Measurements from ENCODE around the gene TBX2. TPM values are rescaled to one million over a fixed set of nuclear protein-coding genes. Genes with fewer than 3 reads are reported as not detected.
"Not testable (repeated sequence)": the region's sequence is repeated elsewhere in the genome, so short reads cannot be mapped to it uniquely, and the experiment has no call there.

TBX2 gene
- polyA plus RNA-seq, 1 experiment, result 7.8 TPM

DNA sequence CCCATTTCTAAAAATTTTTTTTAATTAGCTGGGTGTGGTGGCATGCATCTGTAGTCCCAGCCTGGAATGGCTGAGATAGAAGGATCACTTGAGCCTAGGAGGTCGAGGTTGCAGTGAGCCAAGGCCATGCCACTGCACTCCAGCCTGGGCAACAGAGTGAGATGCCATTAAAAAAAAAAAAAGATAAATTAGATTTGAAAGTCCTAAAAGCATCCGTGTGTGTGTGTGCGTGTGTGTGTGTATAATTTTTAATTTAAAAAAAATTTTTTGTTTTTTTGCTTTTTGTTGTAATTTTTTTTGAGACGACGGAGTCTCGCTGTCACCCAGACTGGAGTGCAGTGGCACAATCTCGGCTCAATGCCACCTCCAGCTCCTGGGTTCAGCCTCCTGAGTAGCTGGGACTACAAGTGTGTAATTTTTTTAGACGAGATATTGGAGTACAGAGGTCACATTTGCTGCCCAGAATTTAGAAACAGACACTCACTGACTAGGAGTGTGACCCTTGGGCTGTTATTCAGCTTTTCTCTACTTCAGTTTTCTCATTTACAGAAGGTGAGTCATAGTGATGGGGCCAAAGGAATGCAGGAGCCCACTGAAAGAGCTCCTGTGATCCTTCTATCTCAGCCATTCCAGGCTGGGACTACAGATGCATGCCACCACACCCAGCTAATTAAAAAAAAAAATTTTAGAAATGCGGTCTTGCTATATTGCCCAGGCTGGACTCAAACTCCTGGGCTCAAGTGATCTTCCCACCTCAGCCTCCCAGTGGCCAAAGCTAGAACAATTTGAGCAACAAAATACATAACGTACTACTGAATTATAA is 27.1 kb downstream of the TBX2 start:
- Histone ChIP-seq H3K27me3 (ENCODE audit: control insufficient read depth, insufficient read depth, low read length) (no peaks in the 10 kb centered on the region), H3K4me3 (ENCODE audit: low read depth, low read length) (no peak overlapping the region), H3K36me3 (ENCODE audit: control insufficient read depth, insufficient read depth, low read length) (no peaks in the 10 kb centered on the region)
- ChIA-PET CTCF (interaction anchor here (0.6 to 1.7 kb wide), 19 partner anchors 12 to 1013 kb away, joined by 3 to 8 read pairs (median 3); no protein-coding TSS in a partner anchor), POLR2A (no interaction called here)
- peak; percentile 59 for DNase-seq (ENCODE audit: low read depth)
- TF ChIP-seq, protein P1, sequence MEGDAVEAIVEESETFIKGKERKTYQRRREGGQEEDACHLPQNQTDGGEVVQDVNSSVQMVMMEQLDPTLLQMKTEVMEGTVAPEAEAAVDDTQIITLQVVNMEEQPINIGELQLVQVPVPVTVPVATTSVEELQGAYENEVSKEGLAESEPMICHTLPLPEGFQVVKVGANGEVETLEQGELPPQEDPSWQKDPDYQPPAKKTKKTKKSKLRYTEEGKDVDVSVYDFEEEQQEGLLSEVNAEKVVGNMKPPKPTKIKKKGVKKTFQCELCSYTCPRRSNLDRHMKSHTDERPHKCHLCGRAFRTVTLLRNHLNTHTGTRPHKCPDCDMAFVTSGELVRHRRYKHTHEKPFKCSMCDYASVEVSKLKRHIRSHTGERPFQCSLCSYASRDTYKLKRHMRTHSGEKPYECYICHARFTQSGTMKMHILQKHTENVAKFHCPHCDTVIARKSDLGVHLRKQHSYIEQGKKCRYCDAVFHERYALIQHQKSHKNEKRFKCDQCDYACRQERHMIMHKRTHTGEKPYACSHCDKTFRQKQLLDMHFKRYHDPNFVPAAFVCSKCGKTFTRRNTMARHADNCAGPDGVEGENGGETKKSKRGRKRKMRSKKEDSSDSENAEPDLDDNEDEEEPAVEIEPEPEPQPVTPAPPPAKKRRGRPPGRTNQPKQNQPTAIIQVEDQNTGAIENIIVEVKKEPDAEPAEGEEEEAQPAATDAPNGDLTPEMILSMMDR (IDR thresholded peaks at IDR 0.05; ENCODE audit: insufficient read depth, low read depth, low read length), result peak; percentile 35; the same call in 1 of the 2 replicates

DNA sequence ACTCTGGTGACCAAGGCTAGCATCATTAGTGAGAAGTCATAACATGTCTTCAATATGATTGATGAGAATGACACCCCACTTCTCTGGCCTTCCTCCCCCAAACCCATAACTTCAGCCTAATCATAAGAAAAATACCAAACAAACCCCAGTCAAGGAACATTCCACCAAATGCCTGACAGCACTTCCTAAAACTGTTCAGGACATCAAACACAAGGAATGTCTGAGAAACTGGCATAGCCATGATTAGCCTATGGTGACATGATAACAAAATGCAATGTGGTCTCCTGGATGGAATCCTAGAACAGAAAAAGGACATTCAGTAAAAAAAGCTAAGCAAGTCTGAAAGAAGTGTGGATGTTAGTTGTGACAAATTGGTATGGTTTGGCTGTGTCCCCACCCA is 27.9 kb downstream of the TBX2 start:
- DNase-seq (ENCODE audit: low read depth), result no peak
- POLR2A ChIA-PET, result no interaction called here
- H3K36me3 ChIP-seq (ENCODE audit: control insufficient read depth, insufficient read depth, low read length), result no peaks in the 10 kb centered on the region
- CTCF ChIA-PET, result interaction anchor here (0.6 to 1.8 kb wide), 14 partner anchors 10 to 1013 kb away, joined by 3 to 9 read pairs (median 4); no protein-coding TSS in a partner anchor
- TF ChIP-seq, protein P1 (IDR thresholded peaks at IDR 0.05; ENCODE audit: insufficient read depth, low read depth, low read length), result no peak
- H3K4me3 ChIP-seq (ENCODE audit: low read depth, low read length), result no peak overlapping the region
- no peaks in the 10 kb centered on the region for H3K27me3 ChIP-seq (ENCODE audit: control insufficient read depth, insufficient read depth, low read length)

DNA sequence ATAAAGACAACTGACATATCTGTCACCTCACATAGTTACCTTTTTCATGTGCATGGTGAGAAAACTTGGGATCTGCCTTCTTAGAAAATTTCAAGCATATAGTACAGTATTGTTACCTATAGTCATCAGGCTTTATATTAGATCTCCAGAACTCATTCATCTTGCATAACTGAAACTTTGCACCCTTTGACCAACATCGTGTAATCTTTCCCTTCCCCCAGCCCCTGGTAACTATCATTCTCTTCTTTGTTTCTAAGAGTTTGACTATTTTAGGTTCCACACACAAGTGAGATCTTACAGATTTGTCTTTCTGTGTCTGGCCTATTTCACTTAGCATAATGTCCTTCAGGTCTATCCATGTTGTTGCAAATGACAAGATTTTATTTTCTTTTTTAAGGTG is 29.6 kb downstream of the TBX2 start:
- no peak for DNase-seq (ENCODE audit: low read depth)
- H3K36me3 ChIP-seq (ENCODE audit: control insufficient read depth, insufficient read depth, low read length), result no peaks in the 10 kb centered on the region
- POLR2A ChIA-PET, result no interaction called here
- H3K27me3 ChIP-seq (ENCODE audit: control insufficient read depth, insufficient read depth, low read length), result no peaks in the 10 kb centered on the region
- CTCF ChIA-PET, result interaction anchor here (1.2 kb wide), 1 partner anchor 119 kb away, joined by 3 read pairs; no protein-coding TSS in a partner anchor
- no peak overlapping the region for H3K4me3 ChIP-seq (ENCODE audit: low read depth, low read length)
- TF ChIP-seq, protein P1 (IDR thresholded peaks at IDR 0.05; ENCODE audit: insufficient read depth, low read depth, low read length), result no peak

DNA sequence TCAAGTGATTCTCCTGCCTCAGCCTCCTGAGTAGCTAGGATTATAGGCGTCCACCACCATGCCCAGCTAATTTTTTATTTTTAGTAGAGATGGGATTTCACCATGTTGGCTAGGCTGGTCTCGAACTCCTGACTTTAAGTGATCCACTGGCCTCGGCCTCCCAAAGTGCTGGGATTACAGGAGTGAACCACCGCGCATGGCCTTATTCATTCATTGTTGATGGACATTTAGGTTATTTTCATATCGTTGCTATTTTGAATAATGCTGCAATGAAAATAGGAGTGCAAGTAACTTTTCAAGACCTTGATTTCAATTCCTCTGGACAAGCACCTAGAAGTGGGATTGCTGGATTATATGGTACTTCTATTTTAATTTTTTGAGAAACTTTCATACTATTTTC is 30.2 kb downstream of the TBX2 start:
- POLR2A ChIA-PET; CTCF ChIA-PET; H3K36me3 ChIP-seq (ENCODE audit: control insufficient read depth, insufficient read depth, low read length); DNase-seq (ENCODE audit: low read depth); H3K4me3 ChIP-seq (ENCODE audit: low read depth, low read length); H3K27me3 ChIP-seq (ENCODE audit: control insufficient read depth, insufficient read depth, low read length): not testable (repeated sequence)

DNA sequence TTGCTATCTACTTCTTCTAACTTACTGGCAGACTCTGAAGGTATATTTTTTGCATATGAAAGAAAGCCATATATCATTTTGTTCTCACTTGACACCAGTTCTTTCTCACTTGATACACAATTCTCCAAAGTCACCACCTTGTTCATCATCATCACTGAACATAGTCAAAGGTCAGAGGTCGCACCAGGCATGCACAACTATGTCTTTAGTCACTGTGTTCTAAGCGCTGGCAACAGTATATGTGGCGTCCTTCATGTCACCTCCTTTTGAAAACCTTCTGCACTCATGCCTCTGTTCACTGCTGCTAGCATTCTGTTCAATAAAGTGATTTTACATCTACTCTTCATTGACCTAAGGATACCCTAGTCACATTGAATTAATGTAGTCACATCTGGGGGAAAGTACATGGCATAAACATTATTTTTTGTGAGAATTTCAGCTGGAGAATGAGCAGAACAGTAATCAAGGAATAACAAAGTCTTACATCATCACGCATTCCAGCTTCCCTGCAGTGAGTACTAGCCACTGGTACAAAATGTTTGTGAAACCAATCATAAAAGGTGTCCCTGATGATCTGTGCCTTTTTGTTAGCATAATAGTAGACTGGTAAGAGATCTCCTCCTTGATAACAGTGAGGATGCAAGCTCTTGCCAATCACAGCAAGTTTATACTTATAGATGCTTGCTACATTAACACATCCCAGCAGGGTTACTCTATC is 32.1 kb downstream of the TBX2 start:
- CTCF ChIA-PET, result interaction anchor here (0.6 to 2.2 kb wide), 4 partner anchors 19 to 772 kb away, joined by 3 to 8 read pairs (median 5); no protein-coding TSS in a partner anchor

More for the DNA sequence above, 32.1 kb downstream of the TBX2 start:
- no peak for DNase-seq (ENCODE audit: low read depth)
- Histone ChIP-seq H3K27me3 (ENCODE audit: control insufficient read depth, insufficient read depth, low read length) (no peaks in the 10 kb centered on the region), H3K4me3 (ENCODE audit: low read depth, low read length) (no peak overlapping the region), H3K36me3 (ENCODE audit: control insufficient read depth, insufficient read depth, low read length) (no peaks in the 10 kb centered on the region)
- POLR2A ChIA-PET, result no interaction called here
- TF ChIP-seq, protein P1 (IDR thresholded peaks at IDR 0.05; ENCODE audit: insufficient read depth, low read depth, low read length), result no peak
